ENCODE results near the gene TCF4. TPM values are rescaled to one million over a fixed set of nuclear protein-coding genes. Genes with fewer than 3 reads are reported as not detected.

TCF4 gene
- polyA plus RNA-seq, 1 of the 3 experiments (the other 2 are of a cell fraction) = 39.1 TPM

DNA sequence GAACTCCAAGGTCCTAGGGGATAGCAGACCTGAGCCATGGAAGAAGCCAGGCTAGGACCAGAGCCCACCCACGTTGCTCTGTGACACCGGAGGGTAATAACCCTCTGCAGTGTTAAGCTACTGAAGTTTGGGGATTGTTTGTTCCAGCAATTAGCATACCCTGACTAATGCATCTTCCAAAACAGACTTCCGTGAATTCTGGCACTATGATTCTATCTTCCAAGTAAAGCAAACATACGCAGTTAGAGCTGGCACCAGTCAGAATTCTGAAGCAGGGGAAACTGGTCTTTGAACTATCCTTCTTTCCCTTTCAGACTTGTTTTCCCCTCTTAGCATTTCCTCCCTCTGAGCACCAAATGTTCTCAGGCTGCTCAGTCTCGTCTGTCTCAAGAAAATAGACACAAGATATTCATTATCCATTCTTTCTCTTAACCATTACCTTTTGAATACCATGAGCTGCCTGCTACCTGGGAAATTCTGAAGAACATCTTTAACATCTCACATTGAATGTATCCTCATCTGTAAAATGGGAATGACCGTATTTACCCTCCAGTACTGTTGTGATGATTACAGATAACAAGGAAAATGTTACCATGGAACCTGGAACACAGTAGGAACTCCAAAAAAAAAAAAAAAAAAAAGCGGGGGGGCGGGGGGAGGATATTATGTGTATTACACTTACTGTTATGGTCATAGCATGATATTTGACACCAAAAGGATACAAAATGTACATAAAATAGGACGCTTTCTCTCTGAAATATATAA is 108.2 kb downstream of the TCF4 start:
- no peaks in the 10 kb centered on the region for H4K20me1 ChIP-seq (ENCODE audit: insufficient read depth)
- H3F3A ChIP-seq (replicated peaks; ENCODE audit: insufficient read depth) = peaks cover 18% of the 10 kb centered on the region
- H3K36me3 ChIP-seq (replicated peaks in 1 of 2; ENCODE audit: control insufficient read depth in 1 of 2, insufficient read depth in 2 of 2, low read length in 1 of 2) = no peaks in the 10 kb centered on the region
- H2AFZ ChIP-seq (ENCODE audit: low read depth) = no peak overlapping the region
- H3K4me2 ChIP-seq = no peak overlapping the region
- peaks cover 73% of the 10 kb centered on the region for H3K79me2 ChIP-seq (ENCODE audit: insufficient read depth)
- no peaks in the 10 kb centered on the region for H3K27me3 ChIP-seq (ENCODE audit: insufficient read depth)
- H3K4me3 ChIP-seq (ENCODE audit: low read depth in 2 of 2, low read length in 1 of 2) = no peak overlapping the region
- DNase-seq = no peak
- POLR2A ChIA-PET = no interaction called here
- 88% methylated on average over 9 of the region's 9 CpGs for WGBS (ENCODE audit: low lambda C conversion rate)
- peaks cover 0 to 20% of the 10 kb centered on the region in 2 experiments; a peak in 2 of 4 replicates for H3K4me1 ChIP-seq (ENCODE audit: control insufficient read depth in 1 of 2, insufficient read depth in 2 of 2, low read depth in 1 of 2, low read length in 1 of 2)
- H3K9me2 ChIP-seq = no peaks in the 10 kb centered on the region
- no peak for TF ChIP-seq TEAD4 (IDR thresholded peaks at IDR 0.05; ENCODE audit: borderline replicate concordance, insufficient read depth)
- TF ChIP-seq MEF2A (IDR thresholded peaks at IDR 0.05; ENCODE audit: borderline replicate concordance, low read depth) = no peak
- no peak for TF ChIP-seq EZH2phosphoT487 (IDR thresholded peaks at IDR 0.05; ENCODE audit: borderline replicate concordance, low read depth)
- no peak for TF ChIP-seq GABPA (IDR thresholded peaks at IDR 0.05; ENCODE audit: low read depth)
- TF ChIP-seq NFIC (IDR thresholded peaks at IDR 0.05; ENCODE audit: borderline replicate concordance) = no peak
- TF ChIP-seq, protein P1, sequence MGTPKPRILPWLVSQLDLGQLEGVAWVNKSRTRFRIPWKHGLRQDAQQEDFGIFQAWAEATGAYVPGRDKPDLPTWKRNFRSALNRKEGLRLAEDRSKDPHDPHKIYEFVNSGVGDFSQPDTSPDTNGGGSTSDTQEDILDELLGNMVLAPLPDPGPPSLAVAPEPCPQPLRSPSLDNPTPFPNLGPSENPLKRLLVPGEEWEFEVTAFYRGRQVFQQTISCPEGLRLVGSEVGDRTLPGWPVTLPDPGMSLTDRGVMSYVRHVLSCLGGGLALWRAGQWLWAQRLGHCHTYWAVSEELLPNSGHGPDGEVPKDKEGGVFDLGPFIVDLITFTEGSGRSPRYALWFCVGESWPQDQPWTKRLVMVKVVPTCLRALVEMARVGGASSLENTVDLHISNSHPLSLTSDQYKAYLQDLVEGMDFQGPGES (IDR thresholded peaks at IDR 0.05; ENCODE audit: low read depth, low read length) = no peak
- no peak for TF ChIP-seq TCF12 (IDR thresholded peaks at IDR 0.05)
- TF ChIP-seq MXI1 (IDR thresholded peaks at IDR 0.05; ENCODE audit: low read depth, low read length) = no peak
- TF ChIP-seq SIN3A (IDR thresholded peaks at IDR 0.05; ENCODE audit: borderline replicate concordance, low read depth, low read length) = no peak
- TF ChIP-seq, protein P2, sequence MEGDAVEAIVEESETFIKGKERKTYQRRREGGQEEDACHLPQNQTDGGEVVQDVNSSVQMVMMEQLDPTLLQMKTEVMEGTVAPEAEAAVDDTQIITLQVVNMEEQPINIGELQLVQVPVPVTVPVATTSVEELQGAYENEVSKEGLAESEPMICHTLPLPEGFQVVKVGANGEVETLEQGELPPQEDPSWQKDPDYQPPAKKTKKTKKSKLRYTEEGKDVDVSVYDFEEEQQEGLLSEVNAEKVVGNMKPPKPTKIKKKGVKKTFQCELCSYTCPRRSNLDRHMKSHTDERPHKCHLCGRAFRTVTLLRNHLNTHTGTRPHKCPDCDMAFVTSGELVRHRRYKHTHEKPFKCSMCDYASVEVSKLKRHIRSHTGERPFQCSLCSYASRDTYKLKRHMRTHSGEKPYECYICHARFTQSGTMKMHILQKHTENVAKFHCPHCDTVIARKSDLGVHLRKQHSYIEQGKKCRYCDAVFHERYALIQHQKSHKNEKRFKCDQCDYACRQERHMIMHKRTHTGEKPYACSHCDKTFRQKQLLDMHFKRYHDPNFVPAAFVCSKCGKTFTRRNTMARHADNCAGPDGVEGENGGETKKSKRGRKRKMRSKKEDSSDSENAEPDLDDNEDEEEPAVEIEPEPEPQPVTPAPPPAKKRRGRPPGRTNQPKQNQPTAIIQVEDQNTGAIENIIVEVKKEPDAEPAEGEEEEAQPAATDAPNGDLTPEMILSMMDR (IDR thresholded peaks at IDR 0.05) = no peak
- TF ChIP-seq JUND (IDR thresholded peaks at IDR 0.05) = no peak
- no peak for TF ChIP-seq MAX (IDR thresholded peaks at IDR 0.05; ENCODE audit: low read depth)
- TF ChIP-seq RCOR1 (IDR thresholded peaks at IDR 0.05; ENCODE audit: low read length) = no peak
- no peak for TF ChIP-seq ZBTB33 (IDR thresholded peaks at IDR 0.05; ENCODE audit: borderline replicate concordance, low read depth)
- no peak for TF ChIP-seq FOXJ3 (CRISPR knock-in tag; IDR thresholded peaks at IDR 0.05)
- TF ChIP-seq FOXM1 (IDR thresholded peaks at IDR 0.05; ENCODE audit: low read depth) = no peak
- no peak for TF ChIP-seq USF1 (IDR thresholded peaks at IDR 0.05; ENCODE audit: borderline replicate concordance, low read depth)
- TF ChIP-seq EP300 (IDR thresholded peaks at IDR 0.05; ENCODE audit: borderline replicate concordance in 1 of 2, low read depth in 1 of 2, low read length in 1 of 2) = no peak
- no peak for TF ChIP-seq REST (IDR thresholded peaks at IDR 0.05; ENCODE audit: low read depth, low read length)
- no peak for TF ChIP-seq PBX3 (IDR thresholded peaks at IDR 0.05)
- no peak overlapping the region for H3K27ac ChIP-seq (ENCODE audit: low read depth in 2 of 2, low read length in 1 of 2)
- no peak overlapping the region for H3K9ac ChIP-seq
- CTCF ChIA-PET = no interaction called here
- no peaks in the 10 kb centered on the region for H3K9me3 ChIP-seq
